GM12878 (cell line): ENCODE data around the gene CFP. TPM values are rescaled to one million over a fixed set of nuclear protein-coding genes. Genes with fewer than 3 reads are reported as not detected.

ENCODE experiments used
- CEBPB ChIP-seq, 2 experiments: fragments of 150-350 bp in 1 of 2; IDR thresholded peaks; 2 replicates each; pipeline ENCODE4 v1.6.1; 2012 to 2014; ENCODE audit warnings: low read depth in 2 of 2, low read length in 2 of 2, borderline replicate concordance in 1 of 2, inconsistent platforms in 1 of 2
- DPF2 ChIP-seq: fragments of 450-650 bp; IDR thresholded peaks from 2 replicates; pipeline ENCODE4 v1.6.1; 2017; ENCODE audit warnings: mild to moderate bottlenecking
- IKZF1 ChIP-seq: fragments of 450-650 bp; conservative IDR thresholded peaks from 2 replicates; pipeline ENCODE4 v1.6.1; 2017; ENCODE audit warnings: antibody characterized with exemption, mild to moderate bottlenecking
- KLF5 ChIP-seq: fragments of 450-650 bp; IDR thresholded peaks from 2 replicates; pipeline ENCODE4 v1.6.1; 2014; ENCODE audit warnings: mild to moderate bottlenecking; ENCODE audit not compliant: partially characterized antibody
- MEF2A ChIP-seq: IDR thresholded peaks from 2 replicates; pipeline ENCODE4 v1.6.1; 2011; ENCODE audit warnings: low read depth, mild to moderate bottlenecking, low read length, moderate library complexity; ENCODE audit not compliant: insufficient read depth
- MTA2 ChIP-seq: fragments of 450-650 bp; IDR thresholded peaks from 2 replicates; pipeline ENCODE4 v1.6.1; 2016; ENCODE audit warnings: low read depth, mild to moderate bottlenecking, moderate library complexity
- NFYB ChIP-seq: IDR thresholded peaks from 2 replicates; pipeline ENCODE4 v1.6.1; 2011; ENCODE audit warnings: low read depth, mild to moderate bottlenecking, low read length, improper control_type of control experiment, moderate library complexity; ENCODE audit not compliant: insufficient read depth
- SMC3 ChIP-seq: IDR thresholded peaks from 2 replicates; pipeline ENCODE4 v1.6.1; 2011; ENCODE audit warnings: low read length, improper control_type of control experiment, borderline replicate concordance
- SP1 ChIP-seq: IDR thresholded peaks from one replicate; pipeline ENCODE4 v1.6.1; 2011; ENCODE audit warnings: low read depth, low read length
- polyA plus RNA-seq, 11 experiments: library from polyadenylated mRNA; depleted of rRNA in 4 of 11; unstranded in 6 of 11; stranded (reverse) in 5 of 11; fragments of >200 nt; fragmentation: Nextera tagmentation in 4 of 11; fragmentation: Illumina TruSeq in 1 of 11; extraction: Ambion mirVana in 4 of 11; extraction: Trizol in 1 of 11; gene quantifications; 1 replicate in 1 of 11; 2 replicates in 10 of 11; pipeline versions ENCODE4 v1.2.1 to v1.2.3, GENCODE V29; 2011 to 2016; ENCODE audit warnings: inconsistent platforms in 2 of 11, missing spikeins in 2 of 11, low read depth in 1 of 11
- total RNA-seq, 4 experiments: library from RNA; depleted of rRNA in 3 of 4; stranded (reverse); fragments of >200 nt in 3 of 4; fragmentation: Illumina TruSeq in 1 of 4; extraction: Trizol in 1 of 4; gene quantifications; 2 replicates each; pipeline versions ENCODE4 v1.2.1 to v1.2.3, GENCODE V29; 2013 to 2021
- TF ChIP-seq, protein P1 (sequence below), 3 experiments: IDR thresholded peaks in 2 of 3; conservative IDR thresholded peaks in 1 of 3; 2 replicates each; pipeline ENCODE4 v1.5.1; 2011; ENCODE audit warnings: low read depth in 3 of 3, low read length in 3 of 3, mild to moderate bottlenecking in 3 of 3, control low read depth in 2 of 3, moderate library complexity in 2 of 3, inconsistent platforms in 1 of 3, mixed read lengths in 1 of 3; ENCODE audit not compliant: control insufficient read depth in 2 of 3, insufficient read depth in 1 of 3; ENCODE audit errors: extremely low read depth in 1 of 3
- TF ChIP-seq, protein P2 (sequence below): fragments of 450-650 bp; IDR thresholded peaks from 2 replicates; pipeline ENCODE4 v1.6.1; 2017; ENCODE audit warnings: mild to moderate bottlenecking, moderate library complexity
- TF ChIP-seq, protein P3 (sequence below): fragments of 450-650 bp; IDR thresholded peaks from 2 replicates; pipeline ENCODE4 v1.6.1; 2018; ENCODE audit warnings: borderline replicate concordance, mild to moderate bottlenecking; ENCODE audit not compliant: partially characterized antibody
- TF ChIP-seq, protein P4 (sequence below): IDR thresholded peaks from 2 replicates; pipeline ENCODE4 v1.6.1; 2012; ENCODE audit warnings: low read depth, low read length, improper control_type of control experiment
- TF ChIP-seq, protein P5 (sequence below): IDR thresholded peaks from 2 replicates; pipeline ENCODE4 v1.6.1; 2012; ENCODE audit warnings: low read depth, low read length, improper control_type of control experiment
- TF ChIP-seq, protein P6 (sequence below): fragments of 150-350 bp; IDR thresholded peaks from 2 replicates; pipeline ENCODE4 v1.6.1; 2016; ENCODE audit warnings: low read depth, low read length

Gene CFP
- total and polyA plus RNA-seq, 10 of the 15 experiments (the other 5 are each of a cell fraction or from before 2014, with no cell fraction given) = 0.72 to 10.1 (median 2.8) TPM

DNA sequence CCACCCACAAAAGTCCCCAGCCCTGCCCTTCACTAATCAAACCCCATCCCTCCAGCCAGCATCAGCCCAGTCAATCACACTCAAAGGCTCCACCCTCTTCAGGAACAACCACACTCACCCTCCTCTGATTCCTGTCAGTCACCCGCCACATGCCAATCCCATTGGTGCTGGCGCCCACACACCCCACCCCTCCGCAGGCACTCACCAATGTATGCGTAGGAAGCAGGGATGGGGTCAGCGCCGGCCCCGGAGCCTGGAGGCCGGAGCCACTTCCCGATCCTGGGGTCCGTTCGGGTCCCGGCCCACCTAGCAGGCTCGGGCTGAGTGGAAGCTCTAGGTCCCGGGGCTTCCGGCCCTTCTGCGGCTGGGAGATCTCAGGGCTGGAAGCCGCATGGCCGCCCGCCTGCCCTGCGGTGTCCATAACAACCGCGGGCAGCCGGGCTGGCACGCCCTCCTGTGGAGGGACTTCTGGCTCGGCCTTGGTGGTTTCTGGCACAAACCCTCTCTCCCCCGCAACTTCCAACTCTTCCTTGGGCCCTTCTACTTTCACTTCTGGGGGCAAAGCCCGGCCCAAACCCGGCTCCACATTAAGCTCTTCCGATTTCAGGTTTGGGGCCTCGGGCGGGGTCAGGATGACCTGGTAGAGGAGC, 7.9 kb upstream of the CFP start (continued):
- TF ChIP-seq, protein P1, sequence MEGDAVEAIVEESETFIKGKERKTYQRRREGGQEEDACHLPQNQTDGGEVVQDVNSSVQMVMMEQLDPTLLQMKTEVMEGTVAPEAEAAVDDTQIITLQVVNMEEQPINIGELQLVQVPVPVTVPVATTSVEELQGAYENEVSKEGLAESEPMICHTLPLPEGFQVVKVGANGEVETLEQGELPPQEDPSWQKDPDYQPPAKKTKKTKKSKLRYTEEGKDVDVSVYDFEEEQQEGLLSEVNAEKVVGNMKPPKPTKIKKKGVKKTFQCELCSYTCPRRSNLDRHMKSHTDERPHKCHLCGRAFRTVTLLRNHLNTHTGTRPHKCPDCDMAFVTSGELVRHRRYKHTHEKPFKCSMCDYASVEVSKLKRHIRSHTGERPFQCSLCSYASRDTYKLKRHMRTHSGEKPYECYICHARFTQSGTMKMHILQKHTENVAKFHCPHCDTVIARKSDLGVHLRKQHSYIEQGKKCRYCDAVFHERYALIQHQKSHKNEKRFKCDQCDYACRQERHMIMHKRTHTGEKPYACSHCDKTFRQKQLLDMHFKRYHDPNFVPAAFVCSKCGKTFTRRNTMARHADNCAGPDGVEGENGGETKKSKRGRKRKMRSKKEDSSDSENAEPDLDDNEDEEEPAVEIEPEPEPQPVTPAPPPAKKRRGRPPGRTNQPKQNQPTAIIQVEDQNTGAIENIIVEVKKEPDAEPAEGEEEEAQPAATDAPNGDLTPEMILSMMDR (IDR thresholded peaks at IDR 0.05 in 2 of 3, conservative IDR thresholded peaks at IDR 0.05 in 1 of 3; ENCODE audit: control insufficient read depth in 2 of 3, extremely low read depth in 1 of 3, insufficient read depth in 1 of 3, low read depth in 3 of 3, low read length in 3 of 3) = peak in 2 of 3 experiments; percentile 22 to 32; a peak in 1 of 6 replicates
- peak; percentile 44 for TF ChIP-seq DPF2
- TF ChIP-seq KLF5 = no peak
- TF ChIP-seq SP1 = peak; percentile 56
- TF ChIP-seq, protein P2, sequence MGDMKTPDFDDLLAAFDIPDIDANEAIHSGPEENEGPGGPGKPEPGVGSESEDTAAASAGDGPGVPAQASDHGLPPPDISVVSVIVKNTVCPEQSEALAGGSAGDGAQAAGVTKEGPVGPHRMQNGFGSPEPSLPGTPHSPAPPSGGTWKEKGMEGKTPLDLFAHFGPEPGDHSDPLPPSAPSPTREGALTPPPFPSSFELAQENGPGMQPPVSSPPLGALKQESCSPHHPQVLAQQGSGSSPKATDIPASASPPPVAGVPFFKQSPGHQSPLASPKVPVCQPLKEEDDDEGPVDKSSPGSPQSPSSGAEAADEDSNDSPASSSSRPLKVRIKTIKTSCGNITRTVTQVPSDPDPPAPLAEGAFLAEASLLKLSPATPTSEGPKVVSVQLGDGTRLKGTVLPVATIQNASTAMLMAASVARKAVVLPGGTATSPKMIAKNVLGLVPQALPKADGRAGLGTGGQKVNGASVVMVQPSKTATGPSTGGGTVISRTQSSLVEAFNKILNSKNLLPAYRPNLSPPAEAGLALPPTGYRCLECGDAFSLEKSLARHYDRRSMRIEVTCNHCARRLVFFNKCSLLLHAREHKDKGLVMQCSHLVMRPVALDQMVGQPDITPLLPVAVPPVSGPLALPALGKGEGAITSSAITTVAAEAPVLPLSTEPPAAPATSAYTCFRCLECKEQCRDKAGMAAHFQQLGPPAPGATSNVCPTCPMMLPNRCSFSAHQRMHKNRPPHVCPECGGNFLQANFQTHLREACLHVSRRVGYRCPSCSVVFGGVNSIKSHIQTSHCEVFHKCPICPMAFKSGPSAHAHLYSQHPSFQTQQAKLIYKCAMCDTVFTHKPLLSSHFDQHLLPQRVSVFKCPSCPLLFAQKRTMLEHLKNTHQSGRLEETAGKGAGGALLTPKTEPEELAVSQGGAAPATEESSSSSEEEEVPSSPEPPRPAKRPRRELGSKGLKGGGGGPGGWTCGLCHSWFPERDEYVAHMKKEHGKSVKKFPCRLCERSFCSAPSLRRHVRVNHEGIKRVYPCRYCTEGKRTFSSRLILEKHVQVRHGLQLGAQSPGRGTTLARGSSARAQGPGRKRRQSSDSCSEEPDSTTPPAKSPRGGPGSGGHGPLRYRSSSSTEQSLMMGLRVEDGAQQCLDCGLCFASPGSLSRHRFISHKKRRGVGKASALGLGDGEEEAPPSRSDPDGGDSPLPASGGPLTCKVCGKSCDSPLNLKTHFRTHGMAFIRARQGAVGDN = no peak
- TF ChIP-seq MTA2 = no peak
- no peak for TF ChIP-seq CEBPB (IDR thresholded peaks at IDR 0.05; ENCODE audit: borderline replicate concordance in 1 of 2, low read depth in 2 of 2, low read length in 2 of 2)
- TF ChIP-seq SMC3 = 0 out of 2 replicates have a peak, but pooled peaks have one; percentile 11
- TF ChIP-seq, protein P3, sequence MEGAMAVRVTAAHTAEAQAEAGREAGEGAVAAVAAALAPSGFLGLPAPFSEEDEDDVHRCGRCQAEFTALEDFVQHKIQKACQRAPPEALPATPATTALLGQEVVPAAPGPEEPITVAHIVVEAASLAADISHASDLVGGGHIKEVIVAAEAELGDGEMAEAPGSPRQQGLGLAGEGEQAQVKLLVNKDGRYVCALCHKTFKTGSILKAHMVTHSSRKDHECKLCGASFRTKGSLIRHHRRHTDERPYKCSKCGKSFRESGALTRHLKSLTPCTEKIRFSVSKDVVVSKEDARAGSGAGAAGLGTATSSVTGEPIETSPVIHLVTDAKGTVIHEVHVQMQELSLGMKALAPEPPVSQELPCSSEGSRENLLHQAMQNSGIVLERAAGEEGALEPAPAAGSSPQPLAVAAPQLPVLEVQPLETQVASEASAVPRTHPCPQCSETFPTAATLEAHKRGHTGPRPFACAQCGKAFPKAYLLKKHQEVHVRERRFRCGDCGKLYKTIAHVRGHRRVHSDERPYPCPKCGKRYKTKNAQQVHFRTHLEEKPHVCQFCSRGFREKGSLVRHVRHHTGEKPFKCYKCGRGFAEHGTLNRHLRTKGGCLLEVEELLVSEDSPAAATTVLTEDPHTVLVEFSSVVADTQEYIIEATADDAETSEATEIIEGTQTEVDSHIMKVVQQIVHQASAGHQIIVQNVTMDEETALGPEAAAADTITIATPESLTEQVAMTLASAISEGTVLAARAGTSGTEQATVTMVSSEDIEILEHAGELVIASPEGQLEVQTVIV = no peak
- TF ChIP-seq, protein P4, sequence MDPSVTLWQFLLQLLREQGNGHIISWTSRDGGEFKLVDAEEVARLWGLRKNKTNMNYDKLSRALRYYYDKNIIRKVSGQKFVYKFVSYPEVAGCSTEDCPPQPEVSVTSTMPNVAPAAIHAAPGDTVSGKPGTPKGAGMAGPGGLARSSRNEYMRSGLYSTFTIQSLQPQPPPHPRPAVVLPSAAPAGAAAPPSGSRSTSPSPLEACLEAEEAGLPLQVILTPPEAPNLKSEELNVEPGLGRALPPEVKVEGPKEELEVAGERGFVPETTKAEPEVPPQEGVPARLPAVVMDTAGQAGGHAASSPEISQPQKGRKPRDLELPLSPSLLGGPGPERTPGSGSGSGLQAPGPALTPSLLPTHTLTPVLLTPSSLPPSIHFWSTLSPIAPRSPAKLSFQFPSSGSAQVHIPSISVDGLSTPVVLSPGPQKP = no peak
- no peak for TF ChIP-seq MEF2A
- TF ChIP-seq IKZF1 = peak; percentile 28; the same call in 1 of the 2 replicates
- TF ChIP-seq, protein P5, sequence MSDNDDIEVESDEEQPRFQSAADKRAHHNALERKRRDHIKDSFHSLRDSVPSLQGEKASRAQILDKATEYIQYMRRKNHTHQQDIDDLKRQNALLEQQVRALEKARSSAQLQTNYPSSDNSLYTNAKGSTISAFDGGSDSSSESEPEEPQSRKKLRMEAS = no peak
- TF ChIP-seq NFYB = peak; percentile 66; the same call in 1 of the 2 replicates
- TF ChIP-seq, protein P6, sequence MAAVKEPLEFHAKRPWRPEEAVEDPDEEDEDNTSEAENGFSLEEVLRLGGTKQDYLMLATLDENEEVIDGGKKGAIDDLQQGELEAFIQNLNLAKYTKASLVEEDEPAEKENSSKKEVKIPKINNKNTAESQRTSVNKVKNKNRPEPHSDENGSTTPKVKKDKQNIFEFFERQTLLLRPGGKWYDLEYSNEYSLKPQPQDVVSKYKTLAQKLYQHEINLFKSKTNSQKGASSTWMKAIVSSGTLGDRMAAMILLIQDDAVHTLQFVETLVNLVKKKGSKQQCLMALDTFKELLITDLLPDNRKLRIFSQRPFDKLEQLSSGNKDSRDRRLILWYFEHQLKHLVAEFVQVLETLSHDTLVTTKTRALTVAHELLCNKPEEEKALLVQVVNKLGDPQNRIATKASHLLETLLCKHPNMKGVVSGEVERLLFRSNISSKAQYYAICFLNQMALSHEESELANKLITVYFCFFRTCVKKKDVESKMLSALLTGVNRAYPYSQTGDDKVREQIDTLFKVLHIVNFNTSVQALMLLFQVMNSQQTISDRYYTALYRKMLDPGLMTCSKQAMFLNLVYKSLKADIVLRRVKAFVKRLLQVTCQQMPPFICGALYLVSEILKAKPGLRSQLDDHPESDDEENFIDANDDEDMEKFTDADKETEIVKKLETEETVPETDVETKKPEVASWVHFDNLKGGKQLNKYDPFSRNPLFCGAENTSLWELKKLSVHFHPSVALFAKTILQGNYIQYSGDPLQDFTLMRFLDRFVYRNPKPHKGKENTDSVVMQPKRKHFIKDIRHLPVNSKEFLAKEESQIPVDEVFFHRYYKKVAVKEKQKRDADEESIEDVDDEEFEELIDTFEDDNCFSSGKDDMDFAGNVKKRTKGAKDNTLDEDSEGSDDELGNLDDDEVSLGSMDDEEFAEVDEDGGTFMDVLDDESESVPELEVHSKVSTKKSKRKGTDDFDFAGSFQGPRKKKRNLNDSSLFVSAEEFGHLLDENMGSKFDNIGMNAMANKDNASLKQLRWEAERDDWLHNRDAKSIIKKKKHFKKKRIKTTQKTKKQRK = no peak
